WTC11 (cell line): ENCODE results near the gene MYO16. TPM values are rescaled to one million over a fixed set of nuclear protein-coding genes. Genes with fewer than 3 reads are reported as not detected.

Experiments used
- ATAC-seq: fragments of 200-7000 bp; cut with Tn5 transposase; 2 replicates; pipeline ENCODE4 v1.10.0; 2021; ENCODE audit warnings: mild to moderate bottlenecking, moderate library complexity
- CTCF ChIA-PET: fragments of 300-600 bp; sonication (Branson Sonifier 250); formaldehyde crosslinking; loops from one replicate; lab custom pipeline; 2021; ENCODE audit warnings: antibody characterized with exemption; lab: Charles Lee
- POLR2A ChIA-PET: fragments of 350-600 bp; sonication (Branson Sonifier 250); formaldehyde crosslinking; loops from one replicate; lab custom pipeline; 2021; ENCODE audit warnings: antibody characterized with exemption; lab: Charles Lee
- DNase-seq: peaks from one replicate; pipeline ENCODE4 v3.0.0; 2021; ENCODE audit warnings: low spot score
- H3K27ac Mint-ChIP-seq: 2 replicates; pipeline ENCODE4 v1.8.0; 2021; ENCODE audit warnings: mixed read lengths
- H3K27me3 Mint-ChIP-seq: 2 replicates; pipeline ENCODE4 v1.8.0; 2021; ENCODE audit warnings: low read depth, mild to moderate bottlenecking, moderate library complexity, mixed read lengths
- H3K36me3 Mint-ChIP-seq: 2 replicates; pipeline ENCODE4 v1.8.0; 2021; ENCODE audit warnings: mixed read lengths
- H3K4me1 Mint-ChIP-seq: 2 replicates; pipeline ENCODE4 v1.8.0; 2022; ENCODE audit warnings: mixed read lengths
- H3K4me3 Mint-ChIP-seq: 2 replicates; pipeline ENCODE4 v1.8.0; 2021; ENCODE audit warnings: mild to moderate bottlenecking, moderate library complexity, mixed read lengths
- H3K9me3 Mint-ChIP-seq: 2 replicates; pipeline ENCODE4 v1.8.0; 2021; ENCODE audit warnings: mixed read lengths
- AR ChIP-seq: fragments of 250-450 bp; sonication (Bioruptor Pico); IDR thresholded peaks from 2 replicates; pipeline ENCODE4 v1.9.0; 2021; ENCODE audit warnings: mild to moderate bottlenecking
- ATF1 ChIP-seq: sonication (generic); formaldehyde crosslinking; IDR thresholded peaks from 2 replicates; pipeline ENCODE4 v1.8.1; 2023; ENCODE audit warnings: mild to moderate bottlenecking, moderate library complexity, missing genetic modification reagents
- CDX4 ChIP-seq: fragments of 250-450 bp; sonication (Bioruptor Pico); IDR thresholded peaks from 2 replicates; pipeline ENCODE4 v1.9.0; 2021; ENCODE audit warnings: moderate library complexity, mild to moderate bottlenecking, inconsistent platforms, borderline replicate concordance
- CREB1 ChIP-seq: sonication (generic); formaldehyde crosslinking; IDR thresholded peaks from 2 replicates; pipeline ENCODE4 v1.8.0; 2023; ENCODE audit warnings: mild to moderate bottlenecking, missing genetic modification reagents
- E2F5 ChIP-seq: sonication (generic); formaldehyde crosslinking; IDR thresholded peaks from 2 replicates; pipeline ENCODE4 v1.8.1; 2022; ENCODE audit warnings: mild to moderate bottlenecking, moderate library complexity, missing genetic modification reagents
- ETV6 ChIP-seq: sonication (generic); formaldehyde crosslinking; IDR thresholded peaks from 2 replicates; pipeline ENCODE4 v1.8.1; 2022; ENCODE audit warnings: mild to moderate bottlenecking, missing genetic modification reagents
- GRHL2 ChIP-seq: fragments of 250-450 bp; sonication (Bioruptor Pico); IDR thresholded peaks from 2 replicates; pipeline ENCODE4 v1.8.0; 2022; ENCODE audit warnings: mild to moderate bottlenecking, moderate library complexity; ENCODE audit not compliant: insufficient replicate concordance, severe bottlenecking
- HMGXB4 ChIP-seq: sonication (generic); formaldehyde crosslinking; IDR thresholded peaks from 2 replicates; pipeline ENCODE4 v1.8.1; 2023; ENCODE audit warnings: mild to moderate bottlenecking, moderate library complexity, missing genetic modification reagents
- OVOL2 ChIP-seq: fragments of 250-450 bp; sonication (Bioruptor Pico); IDR thresholded peaks from 2 replicates; pipeline ENCODE4 v1.9.0; 2021; ENCODE audit warnings: mild to moderate bottlenecking, borderline replicate concordance
- PRDM15 ChIP-seq: sonication (generic); formaldehyde crosslinking; IDR thresholded peaks from 2 replicates; pipeline ENCODE4 v1.8.0; 2022; ENCODE audit warnings: missing genetic modification reagents
- SOX15 ChIP-seq: fragments of 250-450 bp; sonication (Bioruptor Pico); IDR thresholded peaks from 2 replicates; pipeline ENCODE4 v1.9.0; 2021; ENCODE audit warnings: mild to moderate bottlenecking
- ZBTB21 ChIP-seq: sonication (generic); formaldehyde crosslinking; IDR thresholded peaks from 2 replicates; pipeline ENCODE4 v1.8.1; 2023; ENCODE audit warnings: mild to moderate bottlenecking, missing genetic modification reagents, borderline replicate concordance
- ZNF232 ChIP-seq: sonication (generic); formaldehyde crosslinking; IDR thresholded peaks from 2 replicates; pipeline ENCODE4 v1.8.0; 2022; ENCODE audit warnings: mild to moderate bottlenecking, missing genetic modification reagents
- ZNF512 ChIP-seq: sonication (generic); formaldehyde crosslinking; IDR thresholded peaks from 2 replicates; pipeline ENCODE4 v1.8.1; 2022; ENCODE audit warnings: missing genetic modification reagents, borderline replicate concordance
- ZNF671 ChIP-seq: fragments of 250-450 bp; sonication (Bioruptor Pico); IDR thresholded peaks from 2 replicates; pipeline ENCODE4 v1.8.0; 2021; ENCODE audit warnings: mild to moderate bottlenecking
- total RNA-seq: library from RNA; stranded (reverse); gene quantifications from 3 replicates; pipeline ENCODE4 v1.2.3, GENCODE V29; 2021
- TF ChIP-seq, protein P1 (sequence below): sonication (generic); formaldehyde crosslinking; conservative IDR thresholded peaks from 2 replicates; pipeline ENCODE4 v1.8.1; 2022; ENCODE audit warnings: mild to moderate bottlenecking, missing genetic modification reagents
- TF ChIP-seq, protein P2 (sequence below): sonication (generic); formaldehyde crosslinking; IDR thresholded peaks from 2 replicates; pipeline ENCODE4 v1.8.0; 2022; ENCODE audit warnings: mild to moderate bottlenecking, missing genetic modification reagents

Gene MYO16
- total RNA-seq, 1 experiment from 2014 or later, result 0.09 TPM

DNA sequence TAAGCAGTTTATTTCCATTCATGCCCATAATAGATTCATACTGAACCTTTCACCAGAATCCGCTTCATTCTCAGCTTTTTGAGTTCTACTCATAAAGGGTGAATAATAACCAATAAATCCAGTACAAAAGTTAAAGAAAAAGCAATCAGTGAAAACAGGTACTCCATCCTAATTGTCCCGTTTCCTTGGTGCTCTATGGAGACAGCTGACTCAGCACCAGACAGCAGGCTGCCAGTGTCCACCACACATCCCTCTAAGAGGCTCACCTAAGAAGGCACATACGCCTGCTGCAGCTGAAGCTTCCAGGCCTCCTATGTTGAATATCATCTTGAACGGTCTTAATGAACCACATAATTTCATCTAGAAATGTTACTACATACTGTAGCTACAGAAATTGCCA is 27.3 kb downstream of the MYO16 start:
- H3K27me3 Mint-ChIP-seq, result no peaks in the 10 kb centered on the region; the same call in 1 of the 2 replicates
- no peak for ATAC-seq

More for the DNA sequence above, 27.3 kb downstream of the MYO16 start:
- no peak for TF ChIP-seq AR
- TF ChIP-seq PRDM15 (CRISPR knock-in tag), result no peak
- TF ChIP-seq OVOL2 (CRISPR knock-in tag), result no peak
- TF ChIP-seq ZNF512 (CRISPR knock-in tag), result no peak
- no peak for TF ChIP-seq SOX15
- no peak for TF ChIP-seq GRHL2 (CRISPR knock-in tag)
- TF ChIP-seq ZNF232 (CRISPR knock-in tag), result no peak
- TF ChIP-seq, protein P1, sequence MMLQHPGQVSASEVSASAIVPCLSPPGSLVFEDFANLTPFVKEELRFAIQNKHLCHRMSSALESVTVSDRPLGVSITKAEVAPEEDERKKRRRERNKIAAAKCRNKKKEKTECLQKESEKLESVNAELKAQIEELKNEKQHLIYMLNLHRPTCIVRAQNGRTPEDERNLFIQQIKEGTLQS (CRISPR knock-in tag), result no peak
- TF ChIP-seq, protein P2, sequence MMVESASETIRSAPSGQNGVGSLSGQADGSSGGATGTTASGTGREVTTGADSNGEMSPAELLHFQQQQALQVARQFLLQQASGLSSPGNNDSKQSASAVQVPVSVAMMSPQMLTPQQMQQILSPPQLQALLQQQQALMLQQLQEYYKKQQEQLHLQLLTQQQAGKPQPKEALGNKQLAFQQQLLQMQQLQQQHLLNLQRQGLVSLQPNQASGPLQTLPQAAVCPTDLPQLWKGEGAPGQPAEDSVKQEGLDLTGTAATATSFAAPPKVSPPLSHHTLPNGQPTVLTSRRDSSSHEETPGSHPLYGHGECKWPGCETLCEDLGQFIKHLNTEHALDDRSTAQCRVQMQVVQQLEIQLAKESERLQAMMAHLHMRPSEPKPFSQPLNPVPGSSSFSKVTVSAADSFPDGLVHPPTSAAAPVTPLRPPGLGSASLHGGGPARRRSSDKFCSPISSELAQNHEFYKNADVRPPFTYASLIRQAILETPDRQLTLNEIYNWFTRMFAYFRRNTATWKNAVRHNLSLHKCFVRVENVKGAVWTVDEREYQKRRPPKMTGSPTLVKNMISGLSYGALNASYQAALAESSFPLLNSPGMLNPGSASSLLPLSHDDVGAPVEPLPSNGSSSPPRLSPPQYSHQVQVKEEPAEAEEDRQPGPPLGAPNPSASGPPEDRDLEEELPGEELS, result no peak
- no peak for TF ChIP-seq E2F5 (CRISPR knock-in tag)
- TF ChIP-seq HMGXB4 (CRISPR knock-in tag), result no peak
- no peak for TF ChIP-seq CDX4
- TF ChIP-seq ETV6, result no peak
- TF ChIP-seq CREB1 (CRISPR knock-in tag), result no peak
- TF ChIP-seq ATF1 (CRISPR knock-in tag), result no peak
- TF ChIP-seq ZBTB21, result no peak
- no peak for TF ChIP-seq ZNF671 (CRISPR knock-in tag)
- TF ChIP-seq, all 79 proteins: peak for 0
- Mint-ChIP-seq H3K4me3 (no peak overlapping the region), H3K36me3 (no peaks in the 10 kb centered on the region; the same call in none of the 2 replicates), H3K9me3 (peaks cover 27% of the 10 kb centered on the region), H3K27ac (no peak overlapping the region), H3K4me1 (no peaks in the 10 kb centered on the region)
- CTCF ChIA-PET, result no interaction called here
- POLR2A ChIA-PET, result no interaction called here
- no peak for DNase-seq
